Measurements from ENCODE around the gene PDCD6IP.

- TF ChIP-seq POLR2A (IDR thresholded peaks at IDR 0.05) (no peak), CTCF (IDR thresholded peaks at IDR 0.05) (no peak)
These were observed 11.7 kb upstream of the PDCD6IP start for GRCh38 chr3:33786565-33787327.

All from prostate gland (tissue), 2 donors.